WERI-Rb-1 (cell line): ENCODE results near the gene PCBD2.
"Not testable (repeated sequence)": the region's sequence is repeated elsewhere in the genome, so short reads cannot be mapped to it uniquely, and the experiment has no call there.

Source experiments
- DNase-seq: peaks from one replicate; pipeline ENCODE4 v3.0.0-alpha.2; 2020
- H3K27ac ChIP-seq: fragments of 250-450 bp; sonication (Bioruptor Pico); 2 replicates; pipeline ENCODE4 v1.5.1; 2020; ENCODE audit warnings: mild to moderate bottlenecking, moderate library complexity
- H3K27me3 ChIP-seq: fragments of 250-450 bp; sonication (Bioruptor Pico); 2 replicates; pipeline ENCODE4 v1.5.1; 2021; ENCODE audit warnings: mild to moderate bottlenecking, low read depth, moderate library complexity; ENCODE audit not compliant: insufficient read depth, severe bottlenecking
- H3K36me3 ChIP-seq: fragments of 250-450 bp; sonication (Bioruptor Pico); 2 replicates; pipeline ENCODE4 v1.5.1; 2020; ENCODE audit warnings: mild to moderate bottlenecking, moderate library complexity
- H3K4me3 ChIP-seq: 2 replicates; pipeline ENCODE4 v1.5.1; 2011; ENCODE audit warnings: low read depth, mild to moderate bottlenecking, control low read depth, low read length
- H3K9me3 ChIP-seq: fragments of 250-450 bp; sonication (Bioruptor Pico); 2 replicates; pipeline ENCODE4 v1.5.1; 2021; ENCODE audit warnings: mild to moderate bottlenecking, moderate library complexity; ENCODE audit not compliant: severe bottlenecking
- CTCF ChIP-seq: IDR thresholded peaks from 2 replicates; pipeline ENCODE4 v1.5.1; 2011; ENCODE audit warnings: low read depth, mild to moderate bottlenecking, control low read depth, inconsistent platforms, low read length

PCBD2 gene

GRCh38 chr5:134904610-134905245, at the start of gene PCBD2:
Gene PCBD2 (plus strand): TSS chr5:134905131. CDS start chr5:134905140, 9 bp downstream.
- Histone ChIP-seq H3K9me3 (no peaks in the 10 kb centered on the region), H3K36me3 (peaks cover 3% of the 10 kb centered on the region; the same call in 1 of the 2 replicates), H3K4me3 (peak within 1 kb of the TSS; percentile 94), H3K27ac (peak within 1 kb of the TSS; percentile 95), H3K27me3 (no peaks in the 10 kb centered on the region)
- DNase-seq = peak; percentile 93
- peak; percentile 95 for TF ChIP-seq CTCF

- H3K27ac ChIP-seq = not testable (repeated sequence)
- H3K36me3 ChIP-seq = peaks cover 77% of the 10 kb centered on the region
Observed at GRCh38 chr5:134856465-134856864, 48.5 kb upstream of the PCBD2 start.

GRCh38 chr5:134857401-134857800, 47.5 kb upstream of the PCBD2 start:
- Histone ChIP-seq H3K36me3 (peaks cover 72% of the 10 kb centered on the region), H3K27me3 (no peaks in the 10 kb centered on the region), H3K27ac (no peak overlapping the region), H3K9me3 (no peaks in the 10 kb centered on the region), H3K4me3 (no peak overlapping the region)
- TF ChIP-seq CTCF = no peak
- no peak for DNase-seq

More at GRCh38 chr5:134856465-134856864, 48.5 kb upstream of the PCBD2 start:
- not testable (repeated sequence) for H3K4me3 ChIP-seq, DNase-seq, H3K27me3 ChIP-seq, H3K9me3 ChIP-seq

GRCh38 chr5:134864707-134865106, 40.2 kb upstream of the PCBD2 start:
- no peaks in the 10 kb centered on the region for H3K9me3 ChIP-seq
- no peaks in the 10 kb centered on the region for H3K27me3 ChIP-seq
- DNase-seq = no peak
- peaks cover 11% of the 10 kb centered on the region for H3K36me3 ChIP-seq
- no peak overlapping the region for H3K27ac ChIP-seq
- H3K4me3 ChIP-seq = no peak overlapping the region
- no peak for TF ChIP-seq CTCF

GRCh38 chr5:134873494-134873893, 31.4 kb upstream of the PCBD2 start:
- DNase-seq = peak; percentile 37
- Histone ChIP-seq H3K27me3 (no peaks in the 10 kb centered on the region), H3K9me3 (no peaks in the 10 kb centered on the region), H3K36me3 (peaks cover 5% of the 10 kb centered on the region), H3K27ac (peak overlapping the region; percentile 88), H3K4me3 (peak overlapping the region; percentile 63)
- TF ChIP-seq CTCF = no peak

GRCh38 chr5:134873987-134874830, 30.7 kb upstream of the PCBD2 start, which contains the start of gene TXNDC15:
Gene TXNDC15 (plus strand): TSS chr5:134874371. CDS start chr5:134874428, 57 bp downstream.
- no peaks in the 10 kb centered on the region for H3K9me3 ChIP-seq
- TF ChIP-seq CTCF = no peak
- H3K27ac ChIP-seq = peak within 1 kb of the TSS; percentile 88
- peak; percentile 91 for DNase-seq
- H3K36me3 ChIP-seq = peaks cover 8% of the 10 kb centered on the region
- no peaks in the 10 kb centered on the region for H3K27me3 ChIP-seq
- H3K4me3 ChIP-seq = peak within 1 kb of the TSS; percentile 63
